Measurements from ENCODE around the gene ZNF786. TPM values are rescaled to one million over a fixed set of nuclear protein-coding genes. Genes with fewer than 3 reads are reported as not detected.

ZNF786 gene
- polyA plus RNA-seq, 3 donors: 0.84 to 2.6 (median 1.2) TPM

- Mint-ChIP-seq H3K9me3 (peaks cover 0 to 4% (median 0%) of the 10 kb centered on the region in 7 donors), H3K4me3 (peak overlapping the region; percentile 24 to 35), H3K4me1 (peaks cover 9% of the 10 kb centered on the region), H3K36me3 (peaks cover 36 to 57% of the 10 kb centered on the region in 2 donors), H3K27me3 (ENCODE audit: low read depth in 3 of 3) (peaks cover 0 to 2% (median 0%) of the 10 kb centered on the region in 3 donors), H3K27ac (peak overlapping the region in 4 of 7 donors; percentile 40 to 75 (median 58))
- intact Hi-C loops (cut with micrococcal nuclease): no loop called here
- Histone ChIP-seq H2AFZ (ENCODE audit: insufficient read depth, low read depth, low read length, poor library complexity, severe bottlenecking) (no peak overlapping the region), H3K9me3 (replicated peaks in 1 of 2; ENCODE audit: control insufficient read depth in 1 of 2, insufficient read depth in 1 of 2, low read length in 2 of 2) (no peaks in the 10 kb centered on the region), H3K4me1 (ENCODE audit: control insufficient read depth in 1 of 2, insufficient read depth in 2 of 2, low read length in 2 of 2) (peaks cover 7 to 11% of the 10 kb centered on the region in 2 donors), H3K79me2 (ENCODE audit: insufficient read depth, low read length) (no peaks in the 10 kb centered on the region), H3K4me3 (replicated peaks in 1 of 3; ENCODE audit: low read depth in 2 of 3, low read length in 3 of 3) (peak overlapping the region in 1 of 3 experiments; percentile 24), H3K4me2 (replicated peaks; ENCODE audit: extremely low read depth, low read length, poor library complexity, severe bottlenecking) (peak overlapping the region; percentile 13), H3K27me3 (ENCODE audit: control insufficient read depth in 2 of 2, insufficient read depth in 2 of 2, low read length in 2 of 2) (no peaks in the 10 kb centered on the region), H3K27ac (ENCODE audit: low read depth in 1 of 2, low read length in 2 of 2) (no peak overlapping the region), H3K36me3 (replicated peaks in 1 of 2; ENCODE audit: control insufficient read depth in 1 of 2, insufficient read depth in 2 of 2, low read length in 2 of 2) (peaks cover 32 to 48% of the 10 kb centered on the region in 2 donors), H3K9ac (ENCODE audit: insufficient read depth, low read length, poor library complexity, severe bottlenecking) (no peak overlapping the region), H4K20me1 (ENCODE audit: insufficient read depth, low read length) (no peaks in the 10 kb centered on the region)
- WGBS (ENCODE audit: insufficient coverage): 90% methylated on average over 40 of the region's 46 CpGs
- peak; percentile 34 for TF ChIP-seq CTCF (IDR thresholded peaks at IDR 0.05)
- DNase-seq: peak; percentile 35 to 59 (median 59)
These were observed 18.7 kb downstream of the ZNF786 start for GRCh38 chr7:149071641-149072437.

GRCh38 chr7:149071182-149071635 is 19.3 kb downstream of the ZNF786 start:
- no peak overlapping the region for H2AFZ ChIP-seq (ENCODE audit: insufficient read depth, low read depth, low read length, poor library complexity, severe bottlenecking)
- Mint-ChIP-seq H3K9me3 (peaks cover 0 to 4% (median 0%) of the 10 kb centered on the region in 7 donors), H3K27me3 (ENCODE audit: low read depth in 3 of 3) (peaks cover 0 to 2% (median 0%) of the 10 kb centered on the region in 3 donors), H3K4me1 (peaks cover 9% of the 10 kb centered on the region), H3K4me3 (peak overlapping the region in 1 of 2 donors; percentile 41), H3K27ac (peak overlapping the region in 3 of 7 donors; percentile 38 to 43 (median 40)), H3K36me3 (peaks cover 34 to 52% of the 10 kb centered on the region in 2 donors)
- H3K4me1 ChIP-seq (ENCODE audit: control insufficient read depth in 1 of 2, insufficient read depth in 2 of 2, low read length in 2 of 2): peaks cover 7 to 11% of the 10 kb centered on the region in 2 donors
- no peak overlapping the region for H3K9ac ChIP-seq (ENCODE audit: insufficient read depth, low read length, poor library complexity, severe bottlenecking)
- no peaks in the 10 kb centered on the region for H3K27me3 ChIP-seq (ENCODE audit: control insufficient read depth in 2 of 2, insufficient read depth in 2 of 2, low read length in 2 of 2)
- intact Hi-C loops (cut with micrococcal nuclease): no loop called here
- no peaks in the 10 kb centered on the region for H4K20me1 ChIP-seq (ENCODE audit: insufficient read depth, low read length)
- H3K79me2 ChIP-seq (ENCODE audit: insufficient read depth, low read length): no peaks in the 10 kb centered on the region
- H3K27ac ChIP-seq (ENCODE audit: low read depth in 1 of 2, low read length in 2 of 2): no peak overlapping the region
- peaks cover 32 to 43% of the 10 kb centered on the region in 2 donors for H3K36me3 ChIP-seq (replicated peaks in 1 of 2; ENCODE audit: control insufficient read depth in 1 of 2, insufficient read depth in 2 of 2, low read length in 2 of 2)
- TF ChIP-seq CTCF (IDR thresholded peaks at IDR 0.05): no peak
- no peak overlapping the region for H3K4me2 ChIP-seq (replicated peaks; ENCODE audit: extremely low read depth, low read length, poor library complexity, severe bottlenecking)
- peak overlapping the region in 1 of 3 experiments; percentile 24 for H3K4me3 ChIP-seq (replicated peaks in 1 of 3; ENCODE audit: low read depth in 2 of 3, low read length in 3 of 3)
- DNase-seq: peak in 2 of 3 donors; percentile 8 to 9
- H3K9me3 ChIP-seq (replicated peaks in 1 of 2; ENCODE audit: control insufficient read depth in 1 of 2, insufficient read depth in 1 of 2, low read length in 2 of 2): no peaks in the 10 kb centered on the region
- WGBS (ENCODE audit: insufficient coverage): 96% methylated on average over 29 of the region's 29 CpGs
